ENCODE data around the gene GFOD1. TPM values are rescaled to one million over a fixed set of nuclear protein-coding genes. Genes with fewer than 3 reads are reported as not detected.
"Not testable (repeated sequence)": the region's sequence is repeated elsewhere in the genome, so short reads cannot be mapped to it uniquely, and the experiment has no call there.

GFOD1 gene
- total RNA-seq, 4 donors from 2014 or later, result 7.3 to 15.9 (median 12.4) TPM

DNA sequence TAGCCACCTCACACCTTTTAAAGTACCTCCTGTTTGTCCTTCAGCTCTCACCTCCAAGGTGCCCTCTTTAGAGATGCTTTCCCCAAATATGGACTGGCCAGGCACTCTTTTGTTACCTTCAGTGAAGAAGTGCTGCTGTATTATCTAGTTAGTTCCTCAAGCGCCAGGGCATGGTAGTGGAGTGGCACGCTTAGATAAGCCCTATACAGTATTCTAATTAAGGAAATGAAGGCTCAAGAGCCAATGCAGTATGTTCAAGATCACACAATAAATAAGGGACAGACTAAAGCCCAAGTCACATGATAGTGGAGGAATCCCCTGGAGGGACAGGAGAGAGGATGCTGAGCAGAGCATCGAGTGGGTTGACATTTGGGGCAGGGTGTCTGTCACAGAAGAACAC is 28.5 kb upstream of the GFOD1 start:
- intact Hi-C loops (cut with DNase I; ENCODE audit: low total_unique reads), result no loop called here
- no peak overlapping the region for H3K4me3 ChIP-seq (ENCODE audit: low read depth, poor library complexity, severe bottlenecking)
- TF ChIP-seq POLR2A (IDR thresholded peaks at IDR 0.05), result no peak
- TF ChIP-seq CTCF (IDR thresholded peaks at IDR 0.05), result no peak
- WGBS, 2 donors, result 75 to 86% methylated on average over 3 of the region's 3 CpGs
- no peak for DNase-seq (ENCODE audit: low spot score in 2 of 2)

DNA sequence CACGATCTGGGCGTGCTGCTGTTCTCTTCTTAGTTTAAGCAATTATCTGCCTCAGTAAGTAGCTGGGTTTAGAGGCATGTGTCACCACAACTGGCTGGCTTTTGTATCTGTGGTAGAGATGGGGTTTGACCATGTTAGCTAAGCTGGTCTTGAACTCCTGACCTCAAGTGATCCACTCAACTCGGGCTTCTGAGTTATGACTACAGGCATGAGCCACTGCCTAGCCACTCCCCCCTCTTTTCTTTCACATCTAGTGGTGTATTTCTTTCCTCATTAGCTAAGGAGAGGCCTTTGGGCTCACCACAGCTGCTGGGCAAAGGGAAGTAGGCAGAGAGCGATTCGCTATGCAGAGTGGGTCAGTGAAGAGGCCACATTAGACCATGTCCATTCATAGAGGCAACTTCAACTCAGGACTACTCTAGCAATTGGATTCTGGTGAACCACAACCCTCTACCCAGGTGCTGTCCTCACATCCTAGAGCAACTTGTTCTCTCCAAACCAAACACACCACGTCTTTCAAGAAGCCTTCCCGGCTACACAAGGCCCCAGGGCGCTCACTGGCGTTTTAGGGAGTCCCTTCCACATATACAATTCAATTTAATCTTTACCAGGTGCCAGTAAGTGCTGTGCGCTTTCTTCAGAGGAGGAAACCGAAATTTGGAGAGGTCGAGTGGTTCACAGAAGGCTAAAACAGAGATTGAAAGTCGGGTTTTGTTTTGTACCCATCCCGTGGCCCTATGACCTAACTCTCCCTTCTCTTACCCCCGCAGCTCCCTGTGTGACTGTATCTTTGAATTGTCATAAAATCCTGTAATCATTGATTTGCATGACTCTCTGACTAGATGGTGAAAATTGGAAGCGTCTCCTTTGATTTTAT is 26.5 kb upstream of the GFOD1 start:
- no peak overlapping the region for H3K4me3 ChIP-seq (ENCODE audit: low read depth, poor library complexity, severe bottlenecking)
- no peak for DNase-seq (ENCODE audit: low spot score in 2 of 2)
- intact Hi-C loops (cut with DNase I; ENCODE audit: low total_unique reads), result no loop called here
- no peak for TF ChIP-seq CTCF (IDR thresholded peaks at IDR 0.05)
- no peak for TF ChIP-seq POLR2A (IDR thresholded peaks at IDR 0.05)
- WGBS, 2 donors, result 80 to 81% methylated on average over 16 of the region's 16 CpGs

- TF ChIP-seq POLR2A (IDR thresholded peaks at IDR 0.05) (no peak), CTCF (IDR thresholded peaks at IDR 0.05) (no peak)
- WGBS, 2 donors, result 88 to 90% methylated on average over 9 of the region's 9 CpGs
- H3K4me3 ChIP-seq (ENCODE audit: low read depth, poor library complexity, severe bottlenecking), result no peak overlapping the region
- no peak for DNase-seq (ENCODE audit: low spot score in 2 of 2)
- intact Hi-C loops (cut with DNase I; ENCODE audit: low total_unique reads), result no loop called here
Observed at GRCh38 chr6:13512900-13513299, 25.5 kb upstream of the GFOD1 start.

DNA sequence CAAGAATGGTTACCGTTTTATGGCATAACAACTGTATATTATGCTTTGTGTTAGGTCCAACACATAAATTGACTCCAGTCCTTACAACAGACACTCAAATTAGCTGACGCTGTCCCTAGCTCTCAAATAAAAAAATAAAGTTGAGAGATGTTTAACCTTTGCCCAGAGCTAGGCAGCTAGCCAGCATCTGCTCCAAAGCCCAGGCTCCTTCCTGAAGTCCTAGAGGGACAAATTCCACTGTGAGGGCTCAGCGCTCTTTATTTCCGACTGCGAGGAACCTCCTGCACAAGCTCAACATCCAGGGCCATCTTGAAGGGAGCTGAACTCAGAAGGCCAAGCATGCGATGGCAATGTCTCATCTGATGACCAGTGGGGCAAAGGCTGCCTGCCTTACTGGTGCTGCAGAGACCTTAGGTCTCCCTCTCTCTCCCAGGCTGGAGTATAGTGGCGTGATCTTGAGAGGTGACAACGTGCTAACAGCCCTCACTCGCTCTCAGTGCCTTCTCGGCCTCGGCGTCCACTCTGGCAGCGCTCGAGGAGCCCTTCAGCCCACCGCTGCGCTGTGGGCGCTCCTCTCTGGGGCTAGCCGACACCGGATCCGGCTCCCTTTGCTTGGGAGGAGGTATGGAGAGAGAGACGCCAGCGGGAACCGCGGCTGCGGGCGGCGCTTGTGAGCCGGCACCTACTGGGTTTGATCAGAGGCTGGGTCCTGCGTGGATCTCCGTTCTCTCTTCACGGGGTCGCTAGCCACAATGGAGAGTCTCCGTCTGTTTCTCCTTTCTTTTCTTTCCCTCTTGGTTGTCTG is 24.7 kb upstream of the GFOD1 start:
- intact Hi-C loops (cut with DNase I; ENCODE audit: low total_unique reads), result no loop called here
- TF ChIP-seq CTCF (IDR thresholded peaks at IDR 0.05) (no peak), POLR2A (IDR thresholded peaks at IDR 0.05) (no peak)
- WGBS, 2 donors, result 87 to 89% methylated on average over 33 of the region's 33 CpGs
- no peak for DNase-seq (ENCODE audit: low spot score in 2 of 2)
- H3K4me3 ChIP-seq (ENCODE audit: low read depth, poor library complexity, severe bottlenecking), result no peak overlapping the region

- DNase-seq (ENCODE audit: low spot score in 2 of 2); H3K4me3 ChIP-seq (ENCODE audit: low read depth, poor library complexity, severe bottlenecking); intact Hi-C loops (cut with DNase I; ENCODE audit: low total_unique reads): not testable (repeated sequence)
- WGBS, 2 donors, result 88 to 96% methylated on average over 23 to 31 of the region's 37 CpGs
Observed at GRCh38 chr6:13511141-13511571, 23.8 kb upstream of the GFOD1 start.

DNA sequence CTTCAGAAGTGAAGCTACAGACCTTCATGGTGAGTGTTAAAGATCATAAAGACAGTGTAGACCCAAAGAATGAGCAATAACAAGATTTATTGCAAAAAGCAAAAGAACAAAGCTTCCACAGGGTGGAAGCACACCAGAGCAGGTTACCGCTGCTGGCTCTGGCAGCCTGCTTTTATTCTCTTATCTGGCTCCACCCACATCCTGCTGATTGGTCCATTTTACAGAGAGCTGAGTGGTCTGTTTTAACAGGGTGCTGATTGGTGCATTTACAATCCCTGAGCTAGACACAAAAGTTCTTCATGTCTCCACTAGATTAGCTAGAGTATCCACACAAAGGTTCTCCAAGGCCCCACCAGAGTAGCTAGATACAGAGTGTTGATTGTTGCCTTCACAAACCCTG is 23.0 kb upstream of the GFOD1 start:
- DNase-seq (ENCODE audit: low spot score in 2 of 2); H3K4me3 ChIP-seq (ENCODE audit: low read depth, poor library complexity, severe bottlenecking); intact Hi-C loops (cut with DNase I; ENCODE audit: low total_unique reads): not testable (repeated sequence)
- WGBS, 2 donors, result 89 to 100% methylated on average over 1 of the region's 1 CpG
